Measurements from ENCODE around the gene MACROD2.
"Not testable (repeated sequence)": the region's sequence is repeated elsewhere in the genome, so short reads cannot be mapped to it uniquely, and the experiment has no call there.

Gene MACROD2

GRCh38 chr20:14214046-14214445, 218.7 kb downstream of the MACROD2 start:
- TF ChIP-seq CTCF (IDR thresholded peaks at IDR 0.05; ENCODE audit: insufficient read depth, low read length, missing control alignments) = no peak
- no peak overlapping the region for H3K4me3 ChIP-seq (ENCODE audit: low read depth, low read length)
- ChIA-PET CTCF (no interaction called here), POLR2A (no interaction called here)
- DNase-seq (ENCODE audit: low read depth, low spot score) = no peak

GRCh38 chr20:14215880-14216279, 220.6 kb downstream of the MACROD2 start:
- POLR2A ChIA-PET; H3K4me3 ChIP-seq (ENCODE audit: low read depth, low read length); DNase-seq (ENCODE audit: low read depth, low spot score); CTCF ChIA-PET: not testable (repeated sequence)

GRCh38 chr20:14219801-14220461, 224.6 kb downstream of the MACROD2 start:
- DNase-seq (ENCODE audit: low read depth, low spot score) = no peak
- no peak for TF ChIP-seq CTCF (IDR thresholded peaks at IDR 0.05; ENCODE audit: insufficient read depth, low read length, missing control alignments)
- H3K4me3 ChIP-seq (ENCODE audit: low read depth, low read length) = no peak overlapping the region
- POLR2A ChIA-PET = no interaction called here
- CTCF ChIA-PET = no interaction called here

- TF ChIP-seq CTCF (IDR thresholded peaks at IDR 0.05; ENCODE audit: insufficient read depth, low read length, missing control alignments) = no peak
- DNase-seq (ENCODE audit: low read depth, low spot score) = no peak
- H3K4me3 ChIP-seq (ENCODE audit: low read depth, low read length) = no peak overlapping the region
- ChIA-PET POLR2A (no interaction called here), CTCF (no interaction called here)
Measured at GRCh38 chr20:14220986-14221385, 225.7 kb downstream of the MACROD2 start.

- ChIA-PET POLR2A (interaction anchor here (0.6 kb wide), 1 partner anchor 114 kb away, joined by 3 read pairs; the partner anchor contains the start of gene FLRT3), CTCF (no interaction called here)
- H3K4me3 ChIP-seq (ENCODE audit: low read depth, low read length) = no peak overlapping the region
- DNase-seq (ENCODE audit: low read depth, low spot score) = no peak
- TF ChIP-seq CTCF (IDR thresholded peaks at IDR 0.05; ENCODE audit: insufficient read depth, low read length, missing control alignments) = no peak
Measured at GRCh38 chr20:14223806-14224205, 228.5 kb downstream of the MACROD2 start.

- DNase-seq (ENCODE audit: low read depth, low spot score); POLR2A ChIA-PET: not testable (repeated sequence)
- CTCF ChIA-PET = interaction anchor here (0.9 kb wide), 1 partner anchor 40 kb away, joined by 3 read pairs; no protein-coding TSS in a partner anchor
- H3K4me3 ChIP-seq (ENCODE audit: low read depth, low read length) = peak overlapping the region; percentile 18
Measured at GRCh38 chr20:14226051-14227049, 231.0 kb downstream of the MACROD2 start.

- ChIA-PET POLR2A (no interaction called here), CTCF (interaction anchor here (0.6 kb wide), 1 partner anchor 21 kb away, joined by 3 read pairs; no protein-coding TSS in a partner anchor)
- no peak overlapping the region for H3K4me3 ChIP-seq (ENCODE audit: low read depth, low read length)
- no peak for DNase-seq (ENCODE audit: low read depth, low spot score)
- no peak for TF ChIP-seq CTCF (IDR thresholded peaks at IDR 0.05; ENCODE audit: insufficient read depth, low read length, missing control alignments)
Measured at GRCh38 chr20:14232650-14233049, 237.3 kb downstream of the MACROD2 start.
